Measurements from ENCODE around the gene EIF4H. TPM values are rescaled to one million over a fixed set of nuclear protein-coding genes. Genes with fewer than 3 reads are reported as not detected.

The EIF4H gene
- total and polyA plus RNA-seq, 2 of the 8 experiments (the other 6 are each of a cell fraction or from before 2014, with no cell fraction given): 323 to 382 TPM

- no peak for TF ChIP-seq CHD7 (IDR thresholded peaks at IDR 0.05; ENCODE audit: insufficient replicate concordance, low read length)
- TF ChIP-seq TBP (IDR thresholded peaks at IDR 0.05; ENCODE audit: low read depth, low read length): no peak
- no peak for TF ChIP-seq KDM5A (IDR thresholded peaks at IDR 0.05; ENCODE audit: low read length)
- no peak for TF ChIP-seq CHD2 (IDR thresholded peaks at IDR 0.05; ENCODE audit: low read length)
- no peak for TF ChIP-seq BACH1 (IDR thresholded peaks at IDR 0.05; ENCODE audit: low read length)
- no peak for TF ChIP-seq CEBPB (IDR thresholded peaks at IDR 0.05; ENCODE audit: low read depth, low read length)
- no peak for TF ChIP-seq GABPA (IDR thresholded peaks at IDR 0.05; ENCODE audit: borderline replicate concordance, insufficient read depth, low read length)
- no peak for TF ChIP-seq BRCA1 (IDR thresholded peaks at IDR 0.05; ENCODE audit: low read depth, low read length)
- TF ChIP-seq SIN3A (conservative IDR thresholded peaks at IDR 0.05 in 1 of 2, IDR thresholded peaks at IDR 0.05 in 1 of 2; ENCODE audit: low read depth in 1 of 2, low read length in 2 of 2): no peak
- TF ChIP-seq TCF12 (IDR thresholded peaks at IDR 0.05; ENCODE audit: low read depth, low read length): no peak
These were observed 40.9 kb downstream of the EIF4H start (continued) for GRCh38 chr7:74214816-74215630.

Data from H1 (cell line).